ENCODE data around the gene L2HGDH. TPM values are rescaled to one million over a fixed set of nuclear protein-coding genes. Genes with fewer than 3 reads are reported as not detected.

L2HGDH gene
- total RNA-seq, 4 donors from 2014 or later, result 0.80 to 73.3 (median 8.3) TPM

- Histone ChIP-seq H3K9me3 (no peaks in the 10 kb centered on the region), H3K27ac (no peak overlapping the region), H3K36me3 (peaks cover 0 to 6% (median 0%) of the 10 kb centered on the region in 4 donors), H3K4me1 (peaks cover 10 to 29% (median 18%) of the 10 kb centered on the region in 4 donors), H3K27me3 (no peaks in the 10 kb centered on the region), H3K4me3 (no peak overlapping the region)
- in situ Hi-C loops (cut with MboI; ENCODE audit: low pct_ligation_motif_present in 1 of 4, low pct_unique_long_range_greater_than_20kb in 1 of 4, low sequenced_read_pairs in 3 of 4) (no loop called here), intact Hi-C loops (cut with DNase I; ENCODE audit: low total_unique reads) (no loop called here)
- 89 to 94% methylated on average over 7 to 8 of the region's 8 CpGs for WGBS, 2 donors (ENCODE audit: low coverage in 1 of 2)
- DNase-seq, result no peak
- TF ChIP-seq POLR2A (IDR thresholded peaks at IDR 0.05), result no peak
- TF ChIP-seq CTCF (IDR thresholded peaks at IDR 0.05), result no peak
- TF ChIP-seq EP300 (IDR thresholded peaks at IDR 0.05; ENCODE audit: low read depth), result no peak
- TF ChIP-seq POLR2AphosphoS5 (IDR thresholded peaks at IDR 0.05), result no peak
These were observed 22.2 kb upstream of the L2HGDH start for GRCh38 chr14:50334211-50334610.

- 76% methylated on average over 3 of the region's 3 CpGs; no CpG with 5 or more reads in 1 of the 2 donors for WGBS, 2 donors (ENCODE audit: low coverage in 1 of 2)
- no peaks in the 10 kb centered on the region for H3K9me3 ChIP-seq
- DNase-seq, result no peak
- peaks cover 0 to 6% (median 0%) of the 10 kb centered on the region in 4 donors for H3K36me3 ChIP-seq
- peaks cover 10 to 19% (median 13%) of the 10 kb centered on the region in 4 donors for H3K4me1 ChIP-seq
- in situ Hi-C loops (cut with MboI; ENCODE audit: low pct_ligation_motif_present in 1 of 4, low pct_unique_long_range_greater_than_20kb in 1 of 4, low sequenced_read_pairs in 3 of 4), result no loop called here
- H3K27ac ChIP-seq, result no peak overlapping the region
- H3K27me3 ChIP-seq, result no peaks in the 10 kb centered on the region
- intact Hi-C loops (cut with DNase I; ENCODE audit: low total_unique reads), result no loop called here
- no peak overlapping the region for H3K4me3 ChIP-seq
- no peak for TF ChIP-seq POLR2AphosphoS5 (IDR thresholded peaks at IDR 0.05)
- TF ChIP-seq CTCF (IDR thresholded peaks at IDR 0.05), result no peak
- TF ChIP-seq POLR2A (IDR thresholded peaks at IDR 0.05), result no peak
- TF ChIP-seq EP300 (IDR thresholded peaks at IDR 0.05; ENCODE audit: low read depth), result no peak
These were observed 21.0 kb upstream of the L2HGDH start for GRCh38 chr14:50333014-50333509.

GRCh38 chr14:50331596-50331995 is 19.6 kb upstream of the L2HGDH start:
- Histone ChIP-seq H3K4me3 (no peak overlapping the region), H3K9me3 (no peaks in the 10 kb centered on the region), H3K27me3 (no peaks in the 10 kb centered on the region), H3K36me3 (peaks cover 0 to 10% (median 0%) of the 10 kb centered on the region in 4 donors), H3K4me1 (peaks cover 10 to 16% (median 13%) of the 10 kb centered on the region in 4 donors), H3K27ac (no peak overlapping the region)
- no peak for TF ChIP-seq POLR2A (IDR thresholded peaks at IDR 0.05)
- no peak for TF ChIP-seq POLR2AphosphoS5 (IDR thresholded peaks at IDR 0.05)
- TF ChIP-seq CTCF (IDR thresholded peaks at IDR 0.05), result no peak
- no peak for TF ChIP-seq EP300 (IDR thresholded peaks at IDR 0.05; ENCODE audit: low read depth)
- intact Hi-C loops (cut with DNase I; ENCODE audit: low total_unique reads), result no loop called here
- DNase-seq, result no peak
- in situ Hi-C loops (cut with MboI; ENCODE audit: low pct_ligation_motif_present in 1 of 4, low pct_unique_long_range_greater_than_20kb in 1 of 4, low sequenced_read_pairs in 3 of 4), result no loop called here

- intact Hi-C loops (cut with DNase I; ENCODE audit: low total_unique reads) (loop anchor here (5.0 kb wide), 1 partner anchor 211 kb away; the partner anchor contains the start of gene MAP4K5), in situ Hi-C loops (cut with MboI; ENCODE audit: low pct_ligation_motif_present in 1 of 4, low pct_unique_long_range_greater_than_20kb in 1 of 4, low sequenced_read_pairs in 3 of 4) (loop anchor here (5.0 to 10.0 kb wide), 4 partner anchors 204 to 214 kb away; partner anchors contain the start of gene MAP4K5 (in 2 of the 4))
- 2 to 3% methylated on average over 7 to 9 of the region's 9 CpGs for WGBS, 2 donors (ENCODE audit: low coverage in 1 of 2)
- Histone ChIP-seq H3K27me3 (no peaks in the 10 kb centered on the region), H3K4me1 (peaks cover 7 to 21% (median 12%) of the 10 kb centered on the region in 4 donors), H3K36me3 (peaks cover 0 to 18% (median 6%) of the 10 kb centered on the region in 4 donors), H3K27ac (peak overlapping the region; percentile 74 to 81 (median 78)), H3K9me3 (no peaks in the 10 kb centered on the region), H3K4me3 (peak overlapping the region in 1 of 4 donors; percentile 23)
- TF ChIP-seq POLR2AphosphoS5 (IDR thresholded peaks at IDR 0.05), result peak in 1 of 3 donors; percentile 12
- no peak for TF ChIP-seq EP300 (IDR thresholded peaks at IDR 0.05; ENCODE audit: low read depth)
- peak; percentile 82 to 84 (median 83) for TF ChIP-seq CTCF (IDR thresholded peaks at IDR 0.05)
- peak; percentile 75 for DNase-seq
These were observed 9.1 kb upstream of the L2HGDH start for GRCh38 chr14:50321009-50321660.
